B cell (primary cell): ENCODE results near the gene ABCD4. TPM values are rescaled to one million over a fixed set of nuclear protein-coding genes. Genes with fewer than 3 reads are reported as not detected.

Experiments used
- ATAC-seq: fragments of 200-7000 bp; cut with Tn5 transposase; one replicate; pipeline ENCODE4 v1.10.0; 2021; ENCODE audit warnings: low read depth, mild to moderate bottlenecking, moderate number of reproducible peaks, moderate library complexity
- CTCF ChIA-PET: fragments of 350-600 bp; sonication (Branson Sonifier 250); formaldehyde crosslinking; loops from one replicate; lab custom pipeline; 2021; ENCODE audit warnings: antibody characterized with exemption, inconsistent platforms; lab: Charles Lee
- POLR2A ChIA-PET: fragments of 350-600 bp; sonication (Branson Sonifier 250); formaldehyde crosslinking; loops from one replicate; lab custom pipeline; 2021; ENCODE audit warnings: antibody characterized with exemption; lab: Charles Lee
- DNase-seq: peaks from one replicate; pipeline ENCODE4 v3.0.0; 2013
- H2AFZ ChIP-seq: 2 replicates; pipeline ENCODE4 v1.6.1; 2012; ENCODE audit warnings: mild to moderate bottlenecking, low read depth, low read length; ENCODE audit not compliant: insufficient read depth, poor library complexity, severe bottlenecking
- H3K27ac ChIP-seq, 2 donors: 1 replicate in 1 of 2; 2 replicates in 1 of 2; pipeline ENCODE4 v1.5.1; 2012 to 2013; ENCODE audit warnings: low read length in 2 of 2, mild to moderate bottlenecking in 2 of 2, moderate library complexity in 1 of 2
- H3K27me3 ChIP-seq, 4 experiments: fragments of 200-600 bp in 1 of 4; sonication (generic) in 1 of 4; replicated peaks in 1 of 4; 1 replicate in 2 of 4; 2 replicates in 2 of 4; pipeline versions ENCODE4 v1.6.1 to v1.7.0; 2013 to 2016; ENCODE audit warnings: low read length in 3 of 4, mild to moderate bottlenecking in 2 of 4, mixed read lengths in 1 of 4, moderate library complexity in 1 of 4; ENCODE audit not compliant: insufficient read depth in 4 of 4, control insufficient read depth in 3 of 4; ENCODE audit errors: control extremely low read depth in 1 of 4
- H3K36me3 ChIP-seq, 2 experiments: replicated peaks in 1 of 2; 1 replicate in 1 of 2; 2 replicates in 1 of 2; pipeline versions ENCODE4 v1.6.1 to v1.7.1; 2013; ENCODE audit warnings: low read length in 1 of 2; ENCODE audit not compliant: insufficient read depth in 2 of 2, control insufficient read depth in 1 of 2; ENCODE audit errors: control extremely low read depth in 1 of 2, extremely low read depth in 1 of 2
- H3K4me1 ChIP-seq, 2 donors: fragments of 200-600 bp in 1 of 2; sonication (generic) in 1 of 2; 1 replicate in 1 of 2; 2 replicates in 1 of 2; pipeline versions ENCODE4 v1.5.1 to v1.6.1; 2013 to 2017; ENCODE audit warnings: low read length in 2 of 2; ENCODE audit not compliant: control insufficient read depth in 2 of 2, insufficient read depth in 2 of 2
- H3K4me2 ChIP-seq: replicated peaks from 2 replicates; pipeline ENCODE3; 2012; ENCODE audit warnings: mild to moderate bottlenecking, low read depth, low read length; ENCODE audit not compliant: poor library complexity, severe bottlenecking
- H3K4me3 ChIP-seq, 5 experiments: fragments of 200-600 bp in 1 of 5; sonication (generic) in 1 of 5; 1 replicate in 3 of 5; 2 replicates in 2 of 5; pipeline versions ENCODE4 v1.5.1 to v1.7.0; 2011 to 2016; ENCODE audit warnings: low read length in 4 of 5, mild to moderate bottlenecking in 4 of 5, low read depth in 2 of 5, control low read depth in 1 of 5, moderate library complexity in 1 of 5; ENCODE audit not compliant: insufficient read depth in 1 of 5; ENCODE audit errors: control extremely low read depth in 1 of 5, extremely low read depth in 1 of 5
- H3K79me2 ChIP-seq: fragments of 200-600 bp; sonication (generic); one replicate; pipeline ENCODE4 v1.6.0; 2016; ENCODE audit warnings: low read length; ENCODE audit not compliant: control insufficient read depth, insufficient read depth
- H3K9ac ChIP-seq: fragments of 200-600 bp; sonication (generic); 2 replicates; pipeline ENCODE4 v1.6.1; 2017; ENCODE audit warnings: mild to moderate bottlenecking, low read length, moderate library complexity
- H3K9me3 ChIP-seq, 3 donors: one replicate each; pipeline versions ENCODE4 v1.6.1 to v1.7.1; 2013; ENCODE audit warnings: low read length in 2 of 3; ENCODE audit not compliant: control insufficient read depth in 2 of 3, insufficient read depth in 1 of 3; ENCODE audit errors: control extremely low read depth in 1 of 3
- H4K20me1 ChIP-seq: 2 replicates; pipeline ENCODE4 v1.6.0; 2012; ENCODE audit warnings: mild to moderate bottlenecking, low read length; ENCODE audit not compliant: insufficient read depth, control insufficient read depth, poor library complexity, severe bottlenecking
- H3K27ac Mint-ChIP-seq: one replicate; pipeline ENCODE4 v1.8.0; 2021; ENCODE audit warnings: mixed read lengths
- H3K27me3 Mint-ChIP-seq: one replicate; pipeline ENCODE4 v1.8.0; 2021; ENCODE audit warnings: mixed read lengths
- H3K4me1 Mint-ChIP-seq: one replicate; pipeline ENCODE4 v1.8.0; 2021; ENCODE audit warnings: mixed read lengths
- H3K4me3 Mint-ChIP-seq: one replicate; pipeline ENCODE4 v1.8.0; 2021; ENCODE audit warnings: mixed read lengths
- H3K9me3 Mint-ChIP-seq: one replicate; pipeline ENCODE4 v1.8.0; 2022; ENCODE audit warnings: mixed read lengths; ENCODE audit not compliant: insufficient read depth
- CTCF ChIP-seq: fragments of 200-600 bp; IDR thresholded peaks from one replicate; pipeline ENCODE4 v1.8.0; 2022; ENCODE audit warnings: antibody characterized with exemption, mild to moderate bottlenecking
- EZH2 ChIP-seq: IDR thresholded peaks from 2 replicates; pipeline ENCODE4 v1.6.1; 2012; ENCODE audit warnings: borderline replicate concordance, low read depth, mild to moderate bottlenecking, moderate library complexity, low read length; ENCODE audit not compliant: insufficient read depth, poor library complexity, severe bottlenecking
- WGBS: methylation state at CpG from one replicate; pipeline ENCODE4 v1.1.5; 2013; ENCODE audit warnings: missing lambda C conversion rate; ENCODE audit not compliant: insufficient coverage; 5-methylcytosine and 5-hydroxymethylcytosine counted together
- intact Hi-C: fragments of 100-400 bp; cut with micrococcal nuclease; formaldehyde crosslinking; loops from one replicate; pipeline ENCODE4 v1.10.0; 2022
- polyA plus RNA-seq: library from polyadenylated mRNA; depleted of rRNA; stranded (reverse); fragments of >200 nt; gene quantifications from 2 replicates; pipeline ENCODE4 v1.2.3, GENCODE V29; 2012
- total RNA-seq, 2 donors: library from RNA; stranded (reverse); fragments of 120-200 nt in 1 of 2; gene quantifications; 1 replicate in 1 of 2; 2 replicates in 1 of 2; pipeline versions ENCODE4 v1.2.3 to v1.2.4, GENCODE V29; 2013 to 2022

The ABCD4 gene
- total and polyA plus RNA-seq, 2 donors (not counting 1 experiment from before 2014, with no cell fraction given) = 90.0 to 125 TPM

DNA sequence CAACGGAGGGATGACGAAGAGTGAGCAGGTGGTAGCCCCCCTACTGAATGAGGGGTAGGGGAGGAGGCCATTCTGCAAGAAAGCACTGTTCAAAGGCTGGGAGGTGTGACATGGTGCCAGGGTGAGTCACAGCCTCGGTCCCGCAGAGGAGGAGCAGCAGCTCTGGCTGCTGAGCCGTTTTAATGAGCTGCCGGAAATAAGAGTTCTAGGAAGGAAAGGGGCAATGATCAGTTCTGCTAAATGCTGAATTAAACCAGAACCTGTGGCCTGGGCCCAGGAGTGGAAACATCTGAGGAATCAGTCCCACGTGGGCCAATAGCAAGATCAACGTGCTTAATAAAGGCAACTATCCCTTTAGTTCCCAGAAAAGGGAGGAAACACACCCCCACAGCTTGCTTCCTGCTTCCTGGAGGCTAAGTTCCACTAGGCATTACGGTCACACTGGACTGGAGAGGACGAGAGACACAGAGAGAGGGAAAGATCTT is 3.6 kb downstream of the ABCD4 start:
- H3K4me2 ChIP-seq = no peak overlapping the region
- H3K27ac ChIP-seq = no peak overlapping the region
- no peaks in the 10 kb centered on the region for H3K9me3 ChIP-seq
- ATAC-seq (no peak), DNase-seq (no peak)
- POLR2A ChIA-PET = no interaction called here
- peaks cover 2 to 51% of the 10 kb centered on the region in 2 experiments for H3K36me3 ChIP-seq
- TF ChIP-seq CTCF (no peak), EZH2 (no peak)
- no peak overlapping the region for H3K9ac ChIP-seq
- intact Hi-C loops = no loop called here
- H3K9me3 Mint-ChIP-seq = no peaks in the 10 kb centered on the region
- H4K20me1 ChIP-seq = peaks cover 5% of the 10 kb centered on the region
- H3K27me3 Mint-ChIP-seq = no peaks in the 10 kb centered on the region
- WGBS = 78% methylated on average over 10 of the region's 10 CpGs
- no peak overlapping the region for H3K4me3 ChIP-seq
- H3K4me1 ChIP-seq = peaks cover 11 to 14% of the 10 kb centered on the region in 2 donors
- no peak overlapping the region for H3K27ac Mint-ChIP-seq
- CTCF ChIA-PET = no interaction called here
- no peaks in the 10 kb centered on the region for H3K27me3 ChIP-seq
- peaks cover 34% of the 10 kb centered on the region for H3K79me2 ChIP-seq
- H3K4me3 Mint-ChIP-seq = no peak overlapping the region
- H3K4me1 Mint-ChIP-seq = peaks cover 25% of the 10 kb centered on the region
- H2AFZ ChIP-seq = no peak overlapping the region

GRCh38 chr14:74297986-74298385 is 4.7 kb downstream of the ABCD4 start:
- H3K27me3 Mint-ChIP-seq = no peaks in the 10 kb centered on the region
- ChIA-PET CTCF (interaction anchor here (0.6 kb wide), 1 partner anchor 84 kb away, joined by 3 read pairs; no protein-coding TSS in a partner anchor), POLR2A (no interaction called here)
- H3K4me2 ChIP-seq = no peak overlapping the region
- no peak for TF ChIP-seq EZH2
- no peak for TF ChIP-seq CTCF
- H3K4me1 ChIP-seq = peaks cover 5 to 7% of the 10 kb centered on the region in 2 donors
- H3K79me2 ChIP-seq = peaks cover 24% of the 10 kb centered on the region
- H3K27ac Mint-ChIP-seq = no peak overlapping the region
- H3K27me3 ChIP-seq = no peaks in the 10 kb centered on the region
- intact Hi-C loops = no loop called here
- no peak overlapping the region for H3K27ac ChIP-seq
- H3K9ac ChIP-seq = no peak overlapping the region
- H3K4me1 Mint-ChIP-seq = peaks cover 17% of the 10 kb centered on the region
- no peak for DNase-seq
- H4K20me1 ChIP-seq = peaks cover 8% of the 10 kb centered on the region
- WGBS = 100% methylated on average over 5 of the region's 10 CpGs
- no peak overlapping the region for H3K4me3 Mint-ChIP-seq
- peaks cover 2 to 53% of the 10 kb centered on the region in 2 experiments for H3K36me3 ChIP-seq
- no peak for ATAC-seq
- no peak overlapping the region for H2AFZ ChIP-seq
- H3K9me3 Mint-ChIP-seq = no peaks in the 10 kb centered on the region
- H3K9me3 ChIP-seq = no peaks in the 10 kb centered on the region
- H3K4me3 ChIP-seq = no peak overlapping the region
